ENCODE measurements around the gene MCC. TPM values are rescaled to one million over a fixed set of nuclear protein-coding genes. Genes with fewer than 3 reads are reported as not detected.

Gene MCC
- total and polyA plus RNA-seq, 9 donors: 29.8 to 262 (median 108) TPM

GRCh38 chr5:113089653-113090335 lies 398.5 kb downstream of the MCC start:
- TF ChIP-seq CTCF (IDR thresholded peaks at IDR 0.05) (no peak), POLR2A (IDR thresholded peaks at IDR 0.05) (no peak), EP300 (IDR thresholded peaks at IDR 0.05) (no peak)
- DNase-seq: peak in 3 of 5 donors; percentile 19 to 56 (median 32)
- H3K9me3 ChIP-seq: no peaks in the 10 kb centered on the region
- H3K27ac ChIP-seq: peak overlapping the region; percentile 33 to 50
- 10 to 24% (median 21%) methylated on average over 6 of the region's 6 CpGs for WGBS, 3 donors
- no peaks in the 10 kb centered on the region for H3K36me3 ChIP-seq
- intact Hi-C loops (cut with DNase I): loop anchor here in 1 of 4 donors (10.0 kb wide), 1 partner anchor 205 kb away; no protein-coding TSS in a partner anchor
- H3K4me3 ChIP-seq: no peak overlapping the region
- peaks cover 22% of the 10 kb centered on the region for H3K4me1 ChIP-seq (ENCODE audit: insufficient read depth)
- no peaks in the 10 kb centered on the region for H3K27me3 ChIP-seq

GRCh38 chr5:113087976-113088514 lies 400.2 kb downstream of the MCC start:
- peak overlapping the region in 1 of 2 donors; percentile 33 for H3K27ac ChIP-seq
- no peak overlapping the region for H3K4me3 ChIP-seq
- no peak for TF ChIP-seq POLR2A (IDR thresholded peaks at IDR 0.05)
- no peak for TF ChIP-seq CTCF (IDR thresholded peaks at IDR 0.05)
- no peak for TF ChIP-seq EP300 (IDR thresholded peaks at IDR 0.05)
- 27 to 41% (median 27%) methylated on average over 5 of the region's 5 CpGs for WGBS, 3 donors
- no peaks in the 10 kb centered on the region for H3K27me3 ChIP-seq
- H3K9me3 ChIP-seq: no peaks in the 10 kb centered on the region
- no peaks in the 10 kb centered on the region for H3K36me3 ChIP-seq
- peaks cover 22% of the 10 kb centered on the region for H3K4me1 ChIP-seq (ENCODE audit: insufficient read depth)
- DNase-seq: peak in 1 of 5 donors; percentile 29
- intact Hi-C loops (cut with DNase I): no loop called here

- intact Hi-C loops (cut with DNase I): no loop called here
- H3K27me3 ChIP-seq: no peaks in the 10 kb centered on the region
- H3K4me1 ChIP-seq (ENCODE audit: insufficient read depth): peaks cover 19% of the 10 kb centered on the region
- H3K36me3 ChIP-seq: no peaks in the 10 kb centered on the region
- peak in 1 of 5 donors; percentile 10 for DNase-seq
- H3K4me3 ChIP-seq: no peak overlapping the region
- no peak overlapping the region for H3K27ac ChIP-seq
- no peaks in the 10 kb centered on the region for H3K9me3 ChIP-seq
- TF ChIP-seq CTCF (IDR thresholded peaks at IDR 0.05): no peak
- no peak for TF ChIP-seq EP300 (IDR thresholded peaks at IDR 0.05)
- TF ChIP-seq POLR2A (IDR thresholded peaks at IDR 0.05): no peak
- 85 to 96% (median 96%) methylated on average over 7 of the region's 7 CpGs for WGBS, 3 donors
Observed at GRCh38 chr5:113085880-113086409, 402.3 kb downstream of the MCC start.

GRCh38 chr5:113085084-113085414 lies 403.2 kb downstream of the MCC start:
- no peaks in the 10 kb centered on the region for H3K9me3 ChIP-seq
- peaks cover 15% of the 10 kb centered on the region for H3K4me1 ChIP-seq (ENCODE audit: insufficient read depth)
- intact Hi-C loops (cut with DNase I): no loop called here
- no peak overlapping the region for H3K4me3 ChIP-seq
- 93 to 95% (median 94%) methylated on average over 8 of the region's 8 CpGs for WGBS, 3 donors
- TF ChIP-seq EP300 (IDR thresholded peaks at IDR 0.05): no peak
- TF ChIP-seq POLR2A (IDR thresholded peaks at IDR 0.05): no peak
- no peak for TF ChIP-seq CTCF (IDR thresholded peaks at IDR 0.05)
- no peaks in the 10 kb centered on the region for H3K27me3 ChIP-seq
- DNase-seq: peak in 1 of 5 donors; percentile 13
- no peaks in the 10 kb centered on the region for H3K36me3 ChIP-seq
- no peak overlapping the region for H3K27ac ChIP-seq

Data from ovary (tissue), 9 donors.